MM.1S (cell line): Measurements from ENCODE around the gene MTMR8.

ENCODE experiments used
- DNase-seq: peaks from one replicate; pipeline ENCODE4 v3.0.0-alpha.2; 2015
- H2AFZ ChIP-seq: fragments of 300-600 bp; sonication (generic); 2 replicates; pipeline ENCODE4 v1.6.0; 2016; ENCODE audit warnings: antibody characterized with exemption, low read length
- H3F3A ChIP-seq: fragments of 300-600 bp; sonication (generic); 2 replicates; pipeline ENCODE4 v1.6.1; 2016; ENCODE audit warnings: mild to moderate bottlenecking, antibody characterized with exemption, low read length, moderate library complexity, mixed read lengths; ENCODE audit not compliant: insufficient read depth
- H3K27ac ChIP-seq: fragments of 300-600 bp; sonication (generic); 2 replicates; pipeline ENCODE4 v1.5.1; 2016; ENCODE audit warnings: mild to moderate bottlenecking, low read length
- H3K27me3 ChIP-seq: fragments of 300-600 bp; sonication (generic); replicated peaks from 2 replicates; pipeline ENCODE4 v1.6.0; 2016; ENCODE audit warnings: low read length; ENCODE audit not compliant: insufficient read depth
- H3K36me3 ChIP-seq: fragments of 300-600 bp; sonication (generic); replicated peaks from 2 replicates; pipeline ENCODE4 v1.6.1; 2016; ENCODE audit warnings: mild to moderate bottlenecking, low read length, mixed read lengths; ENCODE audit not compliant: insufficient read depth
- H3K4me1 ChIP-seq: fragments of 300-600 bp; sonication (generic); 2 replicates; pipeline ENCODE4 v1.6.1; 2016; ENCODE audit warnings: low read length, mixed read lengths
- H3K4me2 ChIP-seq: fragments of 300-600 bp; sonication (generic); 2 replicates; pipeline ENCODE4 v1.6.0; 2016; ENCODE audit warnings: low read depth, low read length
- H3K4me3 ChIP-seq: fragments of 300-600 bp; sonication (generic); 2 replicates; pipeline ENCODE4 v1.5.1; 2016; ENCODE audit warnings: low read length, mixed read lengths
- H3K79me2 ChIP-seq: fragments of 300-600 bp; sonication (generic); 2 replicates; pipeline ENCODE4 v1.6.1; 2016; ENCODE audit warnings: mixed run types, low read length, mixed read lengths
- H3K9ac ChIP-seq: fragments of 300-600 bp; sonication (generic); 2 replicates; pipeline ENCODE4 v1.6.1; 2016; ENCODE audit warnings: low read length, mixed read lengths
- H3K9me2 ChIP-seq: fragments of 300-600 bp; sonication (generic); replicated peaks from 2 replicates; pipeline ENCODE4 v1.6.1; 2016; ENCODE audit warnings: mild to moderate bottlenecking, low read length, mixed read lengths; ENCODE audit not compliant: insufficient read depth
- H3K9me3 ChIP-seq: fragments of 300-600 bp; sonication (generic); replicated peaks from 2 replicates; pipeline ENCODE4 v1.6.1; 2016; ENCODE audit warnings: mild to moderate bottlenecking, low read length, mixed read lengths; ENCODE audit not compliant: insufficient read depth
- H4K20me1 ChIP-seq: fragments of 300-600 bp; sonication (generic); 2 replicates; pipeline ENCODE4 v1.6.1; 2016; ENCODE audit warnings: mild to moderate bottlenecking, low read length, moderate library complexity, mixed read lengths; ENCODE audit not compliant: insufficient read depth
- CTCF ChIP-seq: fragments of 300-600 bp; sonication (generic); IDR thresholded peaks from 2 replicates; pipeline ENCODE4 v1.5.1; 2016; ENCODE audit warnings: antibody characterized with exemption, low read length, mixed read lengths
- EZH2 ChIP-seq: fragments of 300-600 bp; sonication (generic); optimal IDR thresholded peaks from 2 replicates; pipeline ENCODE3; 2017; ENCODE audit warnings: low read depth, mild to moderate bottlenecking, antibody characterized with exemption, low read length, mixed read lengths
- EZH2phosphoT487 ChIP-seq: fragments of 300-600 bp; sonication (generic); IDR thresholded peaks from 2 replicates; pipeline ENCODE4 v1.6.1; 2018; ENCODE audit warnings: antibody characterized with exemption, low read length

Gene MTMR8

GRCh38 chrX:64334467-64334866 is 60.8 kb downstream of the MTMR8 start:
- H3K79me2 ChIP-seq, result no peaks in the 10 kb centered on the region
- H4K20me1 ChIP-seq, result no peaks in the 10 kb centered on the region
- H3K9me3 ChIP-seq, result no peaks in the 10 kb centered on the region
- H3K27me3 ChIP-seq, result no peaks in the 10 kb centered on the region
- TF ChIP-seq EZH2phosphoT487, result no peak
- TF ChIP-seq CTCF, result no peak
- no peak for TF ChIP-seq EZH2
- H3K4me1 ChIP-seq, result no peaks in the 10 kb centered on the region
- no peak overlapping the region for H3K4me2 ChIP-seq
- H3K9ac ChIP-seq, result no peak overlapping the region
- DNase-seq, result no peak
- H3K36me3 ChIP-seq, result no peaks in the 10 kb centered on the region
- no peaks in the 10 kb centered on the region for H3F3A ChIP-seq
- H2AFZ ChIP-seq, result no peak overlapping the region
- H3K9me2 ChIP-seq, result no peaks in the 10 kb centered on the region
- H3K4me3 ChIP-seq, result no peak overlapping the region
- H3K27ac ChIP-seq, result no peak overlapping the region

- Histone ChIP-seq H2AFZ (no peak overlapping the region), H3K9me2 (no peaks in the 10 kb centered on the region), H3K27ac (no peak overlapping the region), H3K9me3 (no peaks in the 10 kb centered on the region), H3K36me3 (no peaks in the 10 kb centered on the region), H3K4me3 (no peak overlapping the region), H3F3A (no peaks in the 10 kb centered on the region), H3K27me3 (no peaks in the 10 kb centered on the region), H3K79me2 (no peaks in the 10 kb centered on the region), H4K20me1 (no peaks in the 10 kb centered on the region), H3K9ac (no peak overlapping the region), H3K4me2 (no peak overlapping the region), H3K4me1 (no peaks in the 10 kb centered on the region)
- no peak for DNase-seq
- TF ChIP-seq EZH2, result no peak
Observed at GRCh38 chrX:64330284-64330683, 65.0 kb downstream of the MTMR8 start.

GRCh38 chrX:64321507-64321906 is 73.7 kb downstream of the MTMR8 start:
- H3K4me3 ChIP-seq, result no peak overlapping the region
- no peaks in the 10 kb centered on the region for H3K4me1 ChIP-seq
- H3K27ac ChIP-seq, result no peak overlapping the region
- no peaks in the 10 kb centered on the region for H3K79me2 ChIP-seq
- TF ChIP-seq EZH2, result no peak
- TF ChIP-seq CTCF, result no peak
- TF ChIP-seq EZH2phosphoT487, result no peak
- H2AFZ ChIP-seq, result no peak overlapping the region
- DNase-seq, result no peak
- H3K27me3 ChIP-seq, result no peaks in the 10 kb centered on the region
- no peak overlapping the region for H3K9ac ChIP-seq
- no peak overlapping the region for H3K4me2 ChIP-seq
- no peaks in the 10 kb centered on the region for H3K9me3 ChIP-seq
- no peaks in the 10 kb centered on the region for H3K36me3 ChIP-seq
- no peaks in the 10 kb centered on the region for H3K9me2 ChIP-seq
- H4K20me1 ChIP-seq, result no peaks in the 10 kb centered on the region
- no peaks in the 10 kb centered on the region for H3F3A ChIP-seq

- H3K79me2 ChIP-seq, result no peaks in the 10 kb centered on the region
- no peaks in the 10 kb centered on the region for H3K9me3 ChIP-seq
- no peak for TF ChIP-seq EZH2phosphoT487
- TF ChIP-seq EZH2, result no peak
- no peak for TF ChIP-seq CTCF
- no peaks in the 10 kb centered on the region for H3K36me3 ChIP-seq
- H3K4me2 ChIP-seq, result no peak overlapping the region
- no peak for DNase-seq
- no peak overlapping the region for H2AFZ ChIP-seq
- H4K20me1 ChIP-seq, result no peaks in the 10 kb centered on the region
- H3K4me3 ChIP-seq, result no peak overlapping the region
- H3K9me2 ChIP-seq, result no peaks in the 10 kb centered on the region
- H3F3A ChIP-seq, result no peaks in the 10 kb centered on the region
- H3K4me1 ChIP-seq, result no peaks in the 10 kb centered on the region
- no peak overlapping the region for H3K9ac ChIP-seq
- H3K27me3 ChIP-seq, result no peaks in the 10 kb centered on the region
- H3K27ac ChIP-seq, result no peak overlapping the region
Observed at GRCh38 chrX:64313624-64314023, 81.6 kb downstream of the MTMR8 start.
